ENCODE data around the gene RBMS3.
A peak's percentile ranks its signal among the peaks of the same experiment; 100 is the strongest.
"Not testable (repeated sequence)": the region's sequence is repeated elsewhere in the genome, so short reads cannot be mapped to it uniquely, and the experiment has no call there.

Gene RBMS3

GRCh38 chr3:30020380-30020779 is 739.5 kb downstream of the RBMS3 start:
- DNase-seq (ENCODE audit: low spot score): no peak

GRCh38 chr3:30024466-30024865 is 743.6 kb downstream of the RBMS3 start:
- DNase-seq (ENCODE audit: low spot score): no peak

GRCh38 chr3:30026851-30027250 is 746.0 kb downstream of the RBMS3 start:
- no peak for DNase-seq (ENCODE audit: low spot score)

GRCh38 chr3:30034246-30034991 is 753.5 kb downstream of the RBMS3 start:
- no peak for DNase-seq (ENCODE audit: low spot score)

GRCh38 chr3:30035935-30036567 is 755.2 kb downstream of the RBMS3 start:
- DNase-seq (ENCODE audit: low spot score): no peak

GRCh38 chr3:30040126-30040525 is 759.3 kb downstream of the RBMS3 start:
- DNase-seq (ENCODE audit: low spot score): no peak

GRCh38 chr3:30041481-30041880 is 760.6 kb downstream of the RBMS3 start:
- DNase-seq (ENCODE audit: low spot score): not testable (repeated sequence)

- peak; percentile 56 for DNase-seq (ENCODE audit: low spot score)
These were observed 761.5 kb downstream of the RBMS3 start for GRCh38 chr3:30042274-30042859.

- no peak for DNase-seq (ENCODE audit: low spot score)
These were observed 762.2 kb downstream of the RBMS3 start for GRCh38 chr3:30042916-30043555.

- no peak for DNase-seq (ENCODE audit: low spot score)
These were observed 763.6 kb downstream of the RBMS3 start for GRCh38 chr3:30044515-30044914.

- no peak for DNase-seq (ENCODE audit: low spot score)
These were observed 767.6 kb downstream of the RBMS3 start for GRCh38 chr3:30048431-30048830.

- not testable (repeated sequence) for DNase-seq (ENCODE audit: low spot score)
These were observed 769.2 kb downstream of the RBMS3 start for GRCh38 chr3:30050116-30050515.

- DNase-seq (ENCODE audit: low spot score): no peak
These were observed 778.4 kb downstream of the RBMS3 start for GRCh38 chr3:30059240-30059639.
